Activated naive CD4-positive, alpha-beta T cell treated with Interleukin-2 at 50 U/mL for 16 hours (primary cell): Measurements from ENCODE around the gene CATSPERB.
"Not testable (repeated sequence)": the region's sequence is repeated elsewhere in the genome, so short reads cannot be mapped to it uniquely, and the experiment has no call there.

Experiments
- DNase-seq: peaks from one replicate; pipeline ENCODE4 v3.0.0-alpha.2; 2020

CATSPERB gene

GRCh38 chr14:91654836-91655235 is 77.0 kb downstream of the CATSPERB start:
- DNase-seq, result no peak

DNA sequence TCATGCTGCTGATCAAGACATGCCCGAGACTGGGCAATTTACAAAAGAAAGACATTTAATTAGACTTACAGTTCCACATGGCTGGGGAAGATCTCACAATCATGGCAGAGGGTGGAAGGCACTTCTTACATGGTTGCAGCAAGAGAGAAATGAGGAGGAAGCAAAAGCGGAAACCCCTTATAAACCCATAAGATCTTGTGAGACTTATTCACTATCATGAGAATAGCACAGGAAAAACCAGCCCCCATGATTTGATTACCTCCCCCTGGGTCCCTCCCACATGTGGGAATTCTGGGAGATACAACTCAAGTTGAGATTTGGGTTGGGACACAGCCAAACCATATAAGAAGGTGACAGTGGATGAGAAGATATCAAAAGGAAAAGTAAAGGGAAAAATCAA is 78.4 kb downstream of the CATSPERB start:
- no peak for DNase-seq

DNA sequence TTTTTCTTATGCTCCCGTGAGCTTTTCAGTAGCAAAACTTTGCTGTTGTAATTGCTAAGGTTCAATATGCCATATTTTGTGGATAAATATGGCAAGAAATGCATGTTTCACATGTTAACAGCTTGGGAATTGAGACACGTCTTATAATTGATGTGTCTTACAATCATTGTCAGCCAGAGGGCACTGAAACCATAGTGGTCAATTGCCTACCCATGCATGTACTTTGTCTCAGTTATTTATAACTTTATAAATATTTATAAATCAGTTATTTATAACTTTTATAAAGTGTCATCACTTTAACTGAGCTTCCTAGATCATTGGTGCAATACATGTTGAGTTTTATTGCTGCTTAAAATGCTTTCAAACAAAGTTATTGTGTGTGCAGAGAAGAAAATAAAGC is 82.0 kb downstream of the CATSPERB start:
- no peak for DNase-seq

- DNase-seq, result no peak
Observed at GRCh38 chr14:91647856-91648255, 84.0 kb downstream of the CATSPERB start.

GRCh38 chr14:91636604-91637003 is 95.3 kb downstream of the CATSPERB start:
- DNase-seq, result no peak

GRCh38 chr14:91624757-91625156 is 107.1 kb downstream of the CATSPERB start:
- DNase-seq, result no peak

DNA sequence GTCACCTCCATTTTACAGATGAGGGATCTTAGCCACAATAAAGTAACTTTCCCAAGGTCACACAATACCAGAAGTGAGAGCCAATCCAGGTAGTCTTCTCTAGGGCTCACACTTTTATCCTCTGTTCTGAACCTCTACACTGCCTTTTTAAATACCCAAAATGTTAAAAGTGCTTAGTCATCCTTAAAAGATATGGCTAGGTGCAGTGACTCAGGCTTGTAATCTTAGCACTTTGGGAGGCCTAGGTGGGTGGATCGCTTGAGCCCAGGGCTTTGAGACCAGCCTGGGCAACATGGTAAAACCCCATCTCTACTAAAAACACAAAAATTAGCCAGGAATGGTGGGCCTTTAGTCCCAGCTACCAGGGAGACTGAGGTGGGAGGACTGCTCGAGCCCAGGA is 117.7 kb downstream of the CATSPERB start:
- no peak for DNase-seq

- DNase-seq, result no peak
Observed at GRCh38 chr14:91613459-91614112, 118.3 kb downstream of the CATSPERB start.

- DNase-seq, result no peak
Observed at GRCh38 chr14:91611528-91611927, 120.4 kb downstream of the CATSPERB start.

GRCh38 chr14:91609161-91609560 is 122.7 kb downstream of the CATSPERB start:
- DNase-seq, result no peak

DNA sequence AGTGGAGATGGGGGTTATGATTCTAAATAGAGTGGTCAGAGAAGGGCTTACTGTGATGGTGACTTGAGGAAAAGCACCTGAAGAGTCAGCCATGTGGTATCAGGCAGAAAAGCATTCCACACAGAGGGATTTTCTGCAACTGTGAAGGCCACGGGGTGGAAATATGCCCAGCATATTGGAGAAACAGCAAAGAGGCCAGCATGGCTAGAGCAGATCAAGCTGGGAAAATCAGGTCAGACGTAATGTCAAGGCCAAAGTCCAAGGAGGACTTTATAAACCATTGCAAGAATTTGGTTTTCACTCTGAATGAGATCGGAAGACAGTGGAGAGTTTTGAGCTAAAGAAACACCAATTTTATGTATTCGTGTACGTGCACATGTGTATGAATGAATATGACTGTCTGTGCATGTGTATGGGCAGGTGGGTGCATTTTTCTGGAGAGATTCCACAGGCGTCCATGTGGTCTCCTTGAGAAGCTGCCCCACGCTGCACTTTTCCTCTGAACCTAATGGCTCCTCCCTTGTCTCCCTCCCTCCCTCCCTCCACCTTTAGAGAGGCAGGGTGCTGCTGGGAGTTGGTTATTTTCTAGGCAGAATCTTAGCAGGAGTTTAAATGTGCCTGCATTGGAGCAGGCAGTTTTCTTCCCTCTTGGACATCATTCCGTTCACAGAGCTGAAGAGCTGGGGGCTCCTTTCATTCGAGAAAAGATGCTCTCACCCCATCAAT is 124.4 kb downstream of the CATSPERB start:
- DNase-seq, result no peak

DNA sequence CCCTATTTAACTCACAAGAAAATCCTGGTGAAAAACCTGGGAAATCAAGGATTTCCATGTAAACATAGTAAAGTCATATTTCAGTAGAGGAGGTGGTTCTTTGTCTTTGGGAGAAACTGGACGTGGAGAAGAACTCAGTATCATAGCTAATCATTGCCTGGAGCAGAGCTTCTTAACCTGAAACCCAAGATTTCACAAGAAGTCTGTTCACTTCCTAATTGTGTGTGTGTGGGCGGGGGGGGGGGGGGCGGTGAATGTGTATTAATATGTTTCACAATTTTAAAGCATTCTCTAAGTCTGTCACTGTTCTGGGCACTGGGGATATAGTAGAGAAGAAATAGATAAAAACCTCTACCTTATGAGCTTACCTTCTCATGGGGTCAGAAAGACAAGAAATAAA is 125.0 kb downstream of the CATSPERB start:
- DNase-seq, result no peak

DNA sequence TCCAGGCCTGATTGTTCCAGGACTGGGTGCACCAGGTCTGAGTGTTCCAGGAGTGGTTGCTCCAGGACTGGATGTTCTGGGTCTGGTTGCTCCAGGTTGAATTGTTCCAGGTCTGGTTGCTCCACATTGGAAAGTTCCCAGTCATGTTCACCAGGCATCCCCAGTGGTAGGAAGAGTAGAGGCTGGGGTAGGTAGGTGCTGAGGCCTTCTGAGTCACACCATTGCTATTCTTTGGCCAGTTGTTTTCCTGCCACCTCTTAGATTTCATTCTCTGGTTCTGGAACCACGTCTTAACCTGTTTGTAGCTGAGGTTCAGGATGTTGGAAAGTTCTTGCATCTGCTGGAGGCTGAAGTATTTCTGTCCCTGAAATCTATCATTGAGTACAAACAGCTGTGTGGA is 127.3 kb downstream of the CATSPERB start:
- DNase-seq, result not testable (repeated sequence)

DNA sequence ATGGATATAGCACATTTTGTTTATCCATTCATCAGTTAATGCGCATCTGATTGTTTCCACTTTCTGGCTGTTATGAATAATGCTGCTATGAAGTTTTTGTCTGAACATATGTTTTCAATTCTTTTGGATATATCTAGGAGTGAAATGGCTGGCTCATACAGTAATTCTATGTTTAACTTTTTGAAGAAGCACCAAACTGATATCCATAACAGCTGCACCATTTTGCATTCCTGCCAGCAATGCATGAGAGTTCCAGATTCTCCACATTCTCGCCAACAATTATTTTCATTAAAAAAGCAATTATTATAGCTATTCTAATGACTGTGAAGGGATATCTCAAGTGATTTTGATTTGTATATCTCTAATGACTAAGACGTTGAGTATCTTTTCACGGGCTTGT is 131.9 kb downstream of the CATSPERB start:
- DNase-seq, result no peak

DNA sequence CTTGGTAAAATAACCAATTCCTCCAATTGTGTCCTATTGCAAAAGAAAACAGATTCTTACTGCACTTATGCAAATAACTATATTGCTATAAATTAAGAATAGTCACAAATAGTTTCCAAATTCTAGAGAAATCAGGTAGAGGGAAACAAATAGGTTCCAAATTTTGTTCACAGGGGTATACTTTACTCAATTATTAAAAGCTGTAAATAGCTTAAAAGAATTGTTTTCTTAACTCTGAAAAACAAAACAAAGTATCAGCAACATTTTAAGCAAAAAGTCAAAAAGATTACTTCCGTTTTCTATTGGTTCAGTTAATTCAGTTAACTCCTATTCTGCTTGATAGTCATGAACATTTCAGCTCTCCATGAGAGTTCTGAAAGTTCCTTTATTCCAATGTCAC is 136.2 kb downstream of the CATSPERB start:
- DNase-seq, result no peak

- not testable (repeated sequence) for DNase-seq
Observed at GRCh38 chr14:91593957-91594356, 137.9 kb downstream of the CATSPERB start.

DNA sequence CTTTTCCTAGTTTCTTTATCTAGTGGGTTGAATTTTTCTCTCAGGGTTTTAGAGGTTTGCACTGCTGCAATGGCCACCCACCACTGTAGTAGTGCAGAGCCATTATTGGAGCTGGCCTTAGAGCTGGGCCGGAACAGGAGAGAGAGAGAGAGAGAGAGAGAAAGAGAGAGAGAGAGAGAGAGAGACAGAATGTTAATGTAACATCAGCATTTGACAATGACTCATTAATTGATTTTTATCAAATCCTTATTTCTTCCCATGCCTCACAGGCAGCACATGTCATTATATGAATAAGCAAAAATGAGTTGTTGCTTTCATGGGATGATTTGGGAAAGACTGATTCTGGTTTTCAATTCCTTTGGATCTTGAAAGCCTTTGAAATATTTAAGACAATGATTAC is 145.5 kb downstream of the CATSPERB start:
- no peak for DNase-seq

GRCh38 chr14:91585856-91586255 is 146.0 kb downstream of the CATSPERB start:
- no peak for DNase-seq

- no peak for DNase-seq
Observed at GRCh38 chr14:91582761-91583160, 149.1 kb downstream of the CATSPERB start.

GRCh38 chr14:91580876-91581577 is 150.9 kb downstream of the CATSPERB start:
- no peak for DNase-seq

DNA sequence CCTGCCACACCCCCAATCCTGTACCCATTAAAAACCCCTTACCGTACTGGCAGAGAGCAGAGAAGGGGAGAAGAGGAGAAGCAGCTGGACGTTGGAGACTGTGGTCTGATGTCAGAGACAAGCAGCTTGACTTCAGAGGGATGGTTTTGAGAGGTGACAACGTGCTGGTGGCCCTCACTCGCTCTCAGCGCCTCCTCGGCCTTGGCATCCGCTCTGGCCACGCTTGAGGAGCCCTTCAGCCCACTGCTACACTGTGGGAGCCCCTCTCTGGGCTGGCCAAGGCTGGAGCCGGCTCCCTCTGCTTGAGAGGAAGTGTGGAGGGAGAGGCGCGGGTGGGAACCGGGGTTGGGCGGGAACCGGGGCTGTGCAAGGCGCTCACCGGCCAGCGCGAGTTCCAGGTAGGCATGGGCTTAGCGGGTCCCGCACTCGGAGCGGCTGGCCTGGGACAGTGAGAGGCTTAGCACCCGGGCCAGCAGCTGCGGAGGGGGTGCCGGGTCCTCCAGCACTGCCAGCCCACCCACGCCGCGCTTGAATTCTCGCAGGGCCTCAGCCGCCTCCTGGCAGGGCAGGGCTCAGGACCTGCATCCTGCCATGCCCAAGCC is 154.2 kb downstream of the CATSPERB start:
- DNase-seq, result no peak

DNA sequence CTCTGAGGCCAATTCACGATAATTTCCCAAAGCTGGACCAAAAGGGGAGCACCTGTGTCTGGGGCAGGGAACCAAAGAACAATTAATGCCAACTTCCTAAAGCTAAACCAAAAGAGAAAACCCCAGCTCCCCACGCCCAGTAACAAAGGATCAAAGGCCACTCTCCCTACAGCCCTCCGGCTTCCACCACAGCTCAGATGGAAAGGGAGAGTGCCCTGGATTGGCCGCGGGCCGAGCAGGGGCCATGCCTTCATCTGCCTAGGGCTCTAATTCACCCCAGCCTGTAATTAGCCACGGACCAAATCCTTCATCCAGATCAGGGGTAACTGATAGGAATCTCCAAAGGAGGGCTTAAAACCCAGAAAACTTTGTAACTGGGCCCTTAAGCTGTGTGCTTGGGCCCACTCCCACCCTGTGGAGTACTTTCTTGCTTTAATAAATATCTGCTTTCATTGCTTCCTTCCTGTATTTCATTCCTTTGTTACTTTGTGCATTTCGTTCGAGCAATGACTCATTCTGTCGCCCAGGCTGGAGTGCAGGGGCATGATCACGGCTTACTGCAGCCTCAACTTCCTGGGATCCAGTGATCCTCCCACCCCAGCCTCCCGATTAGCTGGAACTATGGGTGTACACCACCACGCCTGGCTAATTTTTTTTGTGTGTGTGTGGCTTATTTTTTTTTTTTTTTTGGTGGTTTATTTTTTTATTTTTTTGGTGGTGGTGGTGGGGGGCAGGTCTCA is 156.2 kb downstream of the CATSPERB start:
- no peak for DNase-seq
